Fibroblast of peridontal ligament (primary cell): ENCODE data around the gene ARHGAP26.
A peak's percentile ranks its signal among the peaks of the same experiment; 100 is the strongest.

ENCODE experiments used
- DNase-seq: peaks from one replicate; pipeline ENCODE4 v3.0.0-alpha.2; 2010; ENCODE audit errors: extremely low read depth

The ARHGAP26 gene

GRCh38 chr5:142769793-142770649 is at the start of gene ARHGAP26:
Gene ARHGAP26, plus strand, starts transcription at chr5:142770377. Its CDS starts 385 bp downstream, at chr5:142770762.
- peak; percentile 88 for DNase-seq

GRCh38 chr5:142720641-142721271 is 49.4 kb upstream of the ARHGAP26 start:
- DNase-seq: no peak

- DNase-seq: no peak
Observed at GRCh38 chr5:142722146-142722545, 48.0 kb upstream of the ARHGAP26 start.

- DNase-seq: no peak
Observed at GRCh38 chr5:142722896-142723295, 47.3 kb upstream of the ARHGAP26 start.

GRCh38 chr5:142724821-142725220 is 45.4 kb upstream of the ARHGAP26 start:
- DNase-seq: no peak

GRCh38 chr5:142725231-142726187 is 44.7 kb upstream of the ARHGAP26 start:
- no peak for DNase-seq

GRCh38 chr5:142726188-142726731 is 43.9 kb upstream of the ARHGAP26 start:
- DNase-seq: peak; percentile 98

GRCh38 chr5:142727735-142728047 is 42.5 kb upstream of the ARHGAP26 start:
- no peak for DNase-seq

- no peak for DNase-seq
Observed at GRCh38 chr5:142735323-142736246, 34.6 kb upstream of the ARHGAP26 start.

GRCh38 chr5:142736247-142736632 is 33.9 kb upstream of the ARHGAP26 start:
- no peak for DNase-seq

GRCh38 chr5:142737179-142737578 is 33.0 kb upstream of the ARHGAP26 start:
- no peak for DNase-seq

GRCh38 chr5:142740474-142741242 is 29.5 kb upstream of the ARHGAP26 start:
- DNase-seq: peak; percentile 78

GRCh38 chr5:142743592-142744441 is 26.4 kb upstream of the ARHGAP26 start:
- DNase-seq: peak; percentile 24

GRCh38 chr5:142745268-142745667 is 24.9 kb upstream of the ARHGAP26 start:
- DNase-seq: no peak

- peak; percentile 86 for DNase-seq
Observed at GRCh38 chr5:142746532-142747433, 23.4 kb upstream of the ARHGAP26 start.

GRCh38 chr5:142748132-142748531 is 22.0 kb upstream of the ARHGAP26 start:
- peak; percentile 55 for DNase-seq

- no peak for DNase-seq
Observed at GRCh38 chr5:142748568-142749249, 21.5 kb upstream of the ARHGAP26 start.
